Fibroblast of lung (primary cell): ENCODE measurements around the gene MFSD6L. TPM values are rescaled to one million over a fixed set of nuclear protein-coding genes. Genes with fewer than 3 reads are reported as not detected.

Experiments used
- DNase-seq, 2 donors: peaks; one replicate each; pipeline versions ENCODE4 v3.0.0 to v3.0.0-alpha.2; 2010; ENCODE audit warnings: low read depth in 2 of 2
- H2AFZ ChIP-seq: 2 replicates; pipeline ENCODE4 v1.5.1; 2012; ENCODE audit warnings: low read length, control low read depth, inconsistent platforms
- H3K27ac ChIP-seq: 2 replicates; pipeline ENCODE4 v1.5.1; 2011; ENCODE audit warnings: low read length, control low read depth; ENCODE audit not compliant: insufficient read depth
- H3K27me3 ChIP-seq: 2 replicates; pipeline ENCODE4 v1.5.1; 2011; ENCODE audit warnings: mild to moderate bottlenecking, low read length; ENCODE audit not compliant: control insufficient read depth, insufficient read depth
- H3K36me3 ChIP-seq: 2 replicates; pipeline ENCODE4 v1.5.1; 2011; ENCODE audit warnings: low read length; ENCODE audit not compliant: control insufficient read depth, insufficient read depth
- H3K4me1 ChIP-seq: 2 replicates; pipeline ENCODE4 v1.5.1; 2011; ENCODE audit warnings: low read length; ENCODE audit not compliant: control insufficient read depth, insufficient read depth; ENCODE audit errors: extremely low read depth
- H3K4me2 ChIP-seq: 2 replicates; pipeline ENCODE4 v1.5.1; 2011; ENCODE audit warnings: low read length, control low read depth; ENCODE audit not compliant: insufficient read depth; ENCODE audit errors: extremely low read depth
- H3K4me3 ChIP-seq, 4 experiments: fragments of 200-600 bp in 1 of 4; sonication (generic) in 1 of 4; replicated peaks in 1 of 4; 2 replicates each; pipeline ENCODE4 v1.5.1; 2011 to 2016; ENCODE audit warnings: low read length in 4 of 4, low read depth in 3 of 4, mild to moderate bottlenecking in 3 of 4, control low read depth in 2 of 4, inconsistent platforms in 1 of 4, mixed read lengths in 1 of 4; ENCODE audit not compliant: insufficient read depth in 1 of 4; ENCODE audit errors: control extremely low read depth in 1 of 4
- H3K79me2 ChIP-seq: 2 replicates; pipeline ENCODE4 v1.5.1; 2012; ENCODE audit warnings: mild to moderate bottlenecking, low read length, inconsistent platforms; ENCODE audit not compliant: control insufficient read depth, insufficient read depth
- H3K9ac ChIP-seq: 2 replicates; pipeline ENCODE4 v1.5.1; 2011; ENCODE audit warnings: mild to moderate bottlenecking, low read length, control low read depth; ENCODE audit not compliant: insufficient read depth
- H3K9me3 ChIP-seq: 2 replicates; pipeline ENCODE4 v1.5.1; 2012; ENCODE audit warnings: low read depth, low read length; ENCODE audit not compliant: control insufficient read depth, insufficient read depth
- H4K20me1 ChIP-seq: 2 replicates; pipeline ENCODE4 v1.5.1; 2011; ENCODE audit warnings: low read length; ENCODE audit not compliant: control insufficient read depth, insufficient read depth; ENCODE audit errors: extremely low read depth
- EZH2 ChIP-seq: IDR thresholded peaks from 2 replicates; pipeline ENCODE4 v1.5.1; 2012; ENCODE audit warnings: low read length, control low read depth, mild to moderate bottlenecking; ENCODE audit errors: missing control alignments
- polyA plus RNA-seq, 2 donors: library from polyadenylated mRNA; depleted of rRNA in 1 of 2; stranded (reverse) in 1 of 2; unstranded in 1 of 2; fragments of >200 nt; gene quantifications; 2 replicates each; pipeline ENCODE4 v1.2.1, GENCODE V29; 2011 to 2012; ENCODE audit warnings: missing spikeins in 1 of 2
- total RNA-seq: library from RNA; depleted of rRNA; stranded (reverse); fragments of >200 nt; gene quantifications from 2 replicates; pipeline ENCODE4 v1.2.1, GENCODE V29; 2014
- TF ChIP-seq, protein P1 (sequence below), 2 donors: IDR thresholded peaks in 1 of 2; conservative IDR thresholded peaks in 1 of 2; 1 replicate in 1 of 2; 2 replicates in 1 of 2; pipeline ENCODE4 v1.5.1; 2011 to 2012; ENCODE audit warnings: low read length in 2 of 2, control low read depth in 1 of 2, inconsistent platforms in 1 of 2, low read depth in 1 of 2, mild to moderate bottlenecking in 1 of 2

MFSD6L gene
- total and polyA plus RNA-seq, 2 donors (not counting 1 experiment from before 2014, with no cell fraction given) = not detected

DNA sequence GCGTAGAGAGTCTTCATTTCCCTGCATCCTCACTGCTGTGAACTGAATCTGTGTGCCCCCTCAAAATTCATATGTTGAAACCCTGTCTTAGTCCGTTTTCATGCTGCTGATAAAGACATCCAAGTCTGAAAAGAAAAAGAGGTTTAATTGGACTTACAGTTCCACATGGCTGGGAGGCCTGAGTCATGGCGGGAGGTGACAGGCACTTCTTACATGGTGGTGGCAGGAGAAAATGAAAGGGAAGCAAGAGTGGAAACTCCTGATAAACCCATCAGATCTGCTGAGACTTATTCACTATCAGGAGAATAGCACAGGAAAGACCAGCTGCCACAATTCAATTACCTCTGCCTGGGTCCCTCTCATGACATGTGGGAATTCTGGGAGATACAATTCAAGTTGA is 51.4 kb downstream of the MFSD6L start:
- Histone ChIP-seq H3K4me1 (peaks cover 4% of the 10 kb centered on the region), H3K27me3 (peaks cover 3% of the 10 kb centered on the region), H3K9me3 (no peaks in the 10 kb centered on the region), H3K4me2 (no peak overlapping the region), H3K4me3 (no peak overlapping the region), H3K36me3 (no peaks in the 10 kb centered on the region), H3K79me2 (no peaks in the 10 kb centered on the region), H3K9ac (no peak overlapping the region), H2AFZ (no peak overlapping the region), H4K20me1 (no peaks in the 10 kb centered on the region), H3K27ac (no peak overlapping the region)
- TF ChIP-seq, protein P1, sequence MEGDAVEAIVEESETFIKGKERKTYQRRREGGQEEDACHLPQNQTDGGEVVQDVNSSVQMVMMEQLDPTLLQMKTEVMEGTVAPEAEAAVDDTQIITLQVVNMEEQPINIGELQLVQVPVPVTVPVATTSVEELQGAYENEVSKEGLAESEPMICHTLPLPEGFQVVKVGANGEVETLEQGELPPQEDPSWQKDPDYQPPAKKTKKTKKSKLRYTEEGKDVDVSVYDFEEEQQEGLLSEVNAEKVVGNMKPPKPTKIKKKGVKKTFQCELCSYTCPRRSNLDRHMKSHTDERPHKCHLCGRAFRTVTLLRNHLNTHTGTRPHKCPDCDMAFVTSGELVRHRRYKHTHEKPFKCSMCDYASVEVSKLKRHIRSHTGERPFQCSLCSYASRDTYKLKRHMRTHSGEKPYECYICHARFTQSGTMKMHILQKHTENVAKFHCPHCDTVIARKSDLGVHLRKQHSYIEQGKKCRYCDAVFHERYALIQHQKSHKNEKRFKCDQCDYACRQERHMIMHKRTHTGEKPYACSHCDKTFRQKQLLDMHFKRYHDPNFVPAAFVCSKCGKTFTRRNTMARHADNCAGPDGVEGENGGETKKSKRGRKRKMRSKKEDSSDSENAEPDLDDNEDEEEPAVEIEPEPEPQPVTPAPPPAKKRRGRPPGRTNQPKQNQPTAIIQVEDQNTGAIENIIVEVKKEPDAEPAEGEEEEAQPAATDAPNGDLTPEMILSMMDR (conservative IDR thresholded peaks at IDR 0.05 in 1 of 2, IDR thresholded peaks at IDR 0.05 in 1 of 2; ENCODE audit: low read depth in 1 of 2, low read length in 2 of 2) = no peak
- TF ChIP-seq EZH2 = no peak
- DNase-seq = no peak

Other genes with a start within 250 kb of the MFSD6L start
- gene MYH10, start 168.6 kb downstream of the MFSD6L start, total RNA-seq = 100 and 104 TPM in 2 replicates
- 54.6 and 66.2 TPM in 2 replicates for gene MYH10, start 168.6 kb downstream of the MFSD6L start, polyA plus RNA-seq
- gene CCDC42, start 54.5 kb downstream of the MFSD6L start, total RNA-seq = not detected in 2 replicates
- gene CCDC42, start 54.5 kb downstream of the MFSD6L start, polyA plus RNA-seq = not detected in 2 replicates
- gene SPDYE4, start 40.8 kb downstream of the MFSD6L start, total RNA-seq = not detected in 2 replicates
- gene SPDYE4, start 40.8 kb downstream of the MFSD6L start, polyA plus RNA-seq = not detected in 2 replicates
- not detected in 2 replicates for gene PIK3R6, start 68.3 kb upstream of the MFSD6L start, total RNA-seq
- 0.02 TPM in 1 of 2 replicates, not detected in the other for gene PIK3R6, start 68.3 kb upstream of the MFSD6L start, polyA plus RNA-seq
- gene PIK3R5, start 166.3 kb upstream of the MFSD6L start, total RNA-seq = not detected in 2 replicates
- 0.15 TPM in 1 of 2 replicates, not detected in the other for gene PIK3R5, start 166.3 kb upstream of the MFSD6L start, polyA plus RNA-seq
- gene NTN1, start 222.1 kb upstream of the MFSD6L start, total RNA-seq = 0.51 and 3.1 TPM in 2 replicates
- 0.15 and 0.17 TPM in 2 replicates for gene NTN1, start 222.1 kb upstream of the MFSD6L start, polyA plus RNA-seq